GM21717 (cell line): ENCODE measurements around the gene FAF1.

ENCODE experiments used
- ATAC-seq: cut with Tn5 transposase; IDR thresholded peaks from one replicate; pipeline ENCODE4 v1.9.1; 2021; ENCODE audit warnings: mild to moderate bottlenecking, moderate library complexity; ENCODE audit not compliant: unreplicated experiment

The FAF1 gene

GRCh38 chr1:50422946-50423669 is 537.0 kb downstream of the FAF1 start, which contains the start of gene DMRTA2:
Gene DMRTA2 (minus strand): TSS chr1:50423443. CDS start chr1:50421536, 1,907 bp downstream.
- no peak for ATAC-seq

DNA sequence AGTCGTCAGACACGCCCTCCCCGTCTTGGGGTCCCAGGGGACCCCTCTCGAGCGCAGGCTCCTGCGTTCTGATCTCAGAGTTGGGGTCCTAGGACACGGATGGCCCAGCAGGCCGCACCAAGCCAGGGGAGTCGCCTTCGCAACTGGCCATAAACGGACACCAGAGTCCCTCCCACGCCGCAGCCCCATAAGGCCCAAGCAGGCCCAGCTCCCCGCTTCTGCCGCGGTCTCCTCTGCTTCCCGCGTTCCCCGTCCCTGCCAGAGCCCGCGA is 537.5 kb downstream of the FAF1 start:
- no peak for ATAC-seq

- ATAC-seq, result no peak
Observed at GRCh38 chr1:50421768-50422674, 538.0 kb downstream of the FAF1 start.

- ATAC-seq, result no peak
Observed at GRCh38 chr1:50421366-50421748, 538.7 kb downstream of the FAF1 start.

DNA sequence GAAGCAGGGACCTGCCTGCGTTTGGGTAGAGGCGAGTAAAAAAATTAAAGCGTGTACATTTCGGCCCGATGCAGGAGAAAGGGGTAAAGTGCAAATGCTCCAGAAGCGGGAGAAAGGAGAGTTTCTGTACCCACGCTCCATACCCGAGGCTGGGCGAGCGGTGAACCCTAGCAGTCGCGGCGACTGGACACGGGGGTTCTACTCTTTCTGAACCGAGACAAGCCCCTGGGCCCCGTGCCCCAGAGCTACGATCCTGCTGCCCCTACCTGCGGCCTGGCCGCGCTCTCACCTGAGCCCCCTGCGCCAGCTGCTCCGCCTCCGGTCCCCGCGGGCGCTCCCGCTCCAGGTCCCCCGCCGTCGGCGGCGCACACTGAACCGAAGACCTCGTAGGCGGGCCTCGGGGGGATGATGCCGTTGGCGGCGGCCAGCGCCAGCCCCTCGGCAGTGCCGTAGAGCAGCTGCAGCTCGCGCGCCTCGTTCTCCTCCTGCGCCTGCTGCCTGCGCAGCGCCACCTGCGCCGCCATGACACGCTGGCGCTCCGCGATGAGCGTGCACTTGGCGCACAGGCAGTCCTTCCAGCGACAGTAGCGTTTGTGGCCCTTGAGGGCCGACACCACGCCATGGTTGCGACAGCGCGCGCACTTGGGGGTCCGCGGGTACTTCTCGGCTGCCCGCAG is 539.2 kb downstream of the FAF1 start:
- no peak for ATAC-seq

DNA sequence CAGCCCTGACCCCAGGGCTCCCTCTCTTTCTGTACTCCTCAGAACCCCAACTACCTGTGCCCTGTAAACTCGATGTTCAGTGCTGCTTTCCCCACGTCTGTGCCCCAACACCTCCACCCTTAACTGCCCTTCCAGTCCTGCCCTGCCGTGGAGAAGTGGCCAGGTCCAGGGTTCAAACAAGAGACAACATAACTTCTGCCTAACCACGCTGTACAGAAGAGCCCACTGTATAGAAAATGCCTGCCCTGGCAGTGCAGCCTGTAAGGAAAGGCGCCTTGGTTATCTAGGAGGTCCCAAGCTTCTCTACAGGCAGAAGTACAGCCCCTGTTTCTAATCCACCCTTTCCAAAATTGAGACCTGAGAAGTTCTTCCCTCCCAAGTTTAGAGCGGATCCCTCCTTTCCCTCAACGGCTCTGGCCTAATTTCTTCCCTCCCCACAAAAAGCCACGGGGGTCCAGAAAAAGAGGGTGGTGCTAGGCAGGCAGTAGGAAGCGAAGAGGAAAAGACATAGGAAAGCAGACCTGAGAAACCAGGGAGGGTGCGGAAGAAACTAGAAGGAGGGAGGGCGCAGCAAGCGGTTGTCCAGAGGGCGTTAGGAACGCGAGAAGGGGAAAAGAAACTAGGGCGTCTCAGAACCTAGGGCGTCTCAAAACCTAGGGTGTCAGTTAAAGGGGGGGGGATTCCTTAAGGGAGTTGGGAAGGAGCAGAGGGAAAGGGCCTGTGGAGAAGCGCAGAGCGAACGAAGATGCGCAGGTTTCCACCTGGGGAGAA is 540.0 kb downstream of the FAF1 start:
- no peak for ATAC-seq

- no peak for ATAC-seq
Observed at GRCh38 chr1:50419192-50419906, 540.7 kb downstream of the FAF1 start.

DNA sequence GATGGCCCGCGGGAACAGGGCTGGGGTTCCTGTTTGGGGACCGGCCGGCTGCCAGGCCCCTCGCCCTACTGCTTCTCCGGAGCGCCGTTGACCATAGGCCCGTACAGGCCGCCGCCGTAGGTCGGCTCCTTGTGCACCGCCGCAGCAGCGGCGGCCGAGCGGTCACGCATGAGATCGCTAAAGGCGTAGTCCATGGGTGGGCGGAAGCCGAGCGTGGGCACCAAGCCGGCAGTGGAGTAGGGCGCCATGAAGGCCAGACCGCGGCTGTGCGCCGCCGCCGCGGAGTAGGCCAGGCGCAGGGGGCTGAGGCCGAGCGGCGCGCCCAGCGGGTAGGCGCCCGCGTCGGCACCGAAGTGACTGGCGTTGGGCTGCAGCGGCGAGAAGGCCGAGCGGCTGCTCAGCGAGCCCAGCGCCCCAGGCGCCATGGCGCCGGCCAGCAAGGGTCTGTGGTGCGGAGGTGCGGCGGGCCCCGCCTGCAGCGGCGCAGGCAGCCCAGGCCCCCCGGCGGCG is 541.4 kb downstream of the FAF1 start:
- ATAC-seq, result no peak

DNA sequence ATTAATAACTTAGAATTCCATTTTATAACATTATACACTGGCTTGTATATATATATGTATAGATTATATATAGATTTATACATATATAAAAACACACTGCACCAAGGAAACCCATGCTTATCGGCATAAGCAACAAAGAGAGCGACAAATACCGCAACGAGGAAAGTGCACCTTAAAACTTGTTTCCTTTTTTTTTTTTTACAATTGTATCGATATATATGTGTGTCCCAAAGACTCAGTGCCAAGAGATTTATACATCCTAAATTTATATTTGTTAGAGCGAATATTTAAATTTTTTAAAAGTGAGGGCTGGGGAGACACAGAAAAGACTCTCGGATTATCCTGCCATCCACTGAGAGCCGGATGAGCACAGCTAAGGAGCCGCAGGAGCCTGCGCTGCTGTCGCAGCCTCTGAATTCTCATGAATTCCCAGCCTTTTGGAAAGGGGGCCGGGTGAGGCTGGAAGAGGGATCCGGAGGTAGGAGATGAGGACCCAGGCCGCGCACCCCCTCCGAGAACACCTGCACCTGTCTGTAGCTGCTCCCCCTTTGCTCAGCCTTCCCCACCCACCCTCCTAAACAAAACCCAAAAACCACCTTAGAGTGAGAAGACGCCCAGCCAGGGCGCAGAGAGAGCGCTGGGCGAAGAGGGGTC is 542.0 kb downstream of the FAF1 start:
- no peak for ATAC-seq

- ATAC-seq, result no peak
Observed at GRCh38 chr1:50417507-50417906, 542.6 kb downstream of the FAF1 start.

GRCh38 chr1:50416553-50417453 is 543.3 kb downstream of the FAF1 start:
- no peak for ATAC-seq

GRCh38 chr1:50416150-50416527 is 543.9 kb downstream of the FAF1 start:
- no peak for ATAC-seq

- ATAC-seq, result no peak
Observed at GRCh38 chr1:50415235-50416149, 544.6 kb downstream of the FAF1 start.

DNA sequence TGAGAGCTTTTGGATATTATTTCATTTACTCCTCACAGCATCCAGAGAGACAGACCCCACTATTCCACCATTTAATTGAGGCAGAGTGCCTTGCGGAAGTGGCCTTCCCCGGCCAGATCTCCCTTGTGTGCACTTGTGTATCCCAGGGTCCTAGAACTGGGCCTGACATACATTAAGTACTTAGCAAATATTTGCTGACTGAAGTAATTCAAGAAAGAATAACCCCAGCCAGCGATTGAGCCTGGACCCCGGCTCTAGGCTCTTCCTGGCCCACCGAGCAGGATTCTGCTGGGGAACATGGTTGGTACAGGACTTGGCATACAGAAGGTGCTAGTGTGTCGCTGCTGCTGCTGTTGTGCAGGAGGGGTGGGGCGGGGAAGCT is 545.2 kb downstream of the FAF1 start:
- no peak for ATAC-seq

GRCh38 chr1:50412813-50413476 is 547.1 kb downstream of the FAF1 start:
- ATAC-seq, result no peak

DNA sequence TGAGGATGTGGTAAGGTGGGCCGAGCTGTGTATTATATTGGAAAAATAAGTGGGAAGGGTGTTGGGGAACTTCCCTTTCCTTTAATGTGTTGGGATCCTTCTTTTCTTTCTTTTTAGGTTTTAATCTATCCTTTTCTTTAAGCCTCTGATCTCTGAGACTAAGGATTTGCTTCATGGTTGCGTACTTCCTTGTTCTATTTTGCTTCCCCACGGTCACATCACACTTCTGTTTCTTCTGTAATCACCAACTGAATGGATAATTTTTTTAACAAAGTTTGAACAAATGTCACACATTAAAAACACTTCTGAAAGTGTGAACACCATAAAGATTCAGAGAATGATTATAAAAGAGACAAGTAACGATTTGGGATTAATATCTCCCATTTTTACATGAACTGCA is 554.3 kb downstream of the FAF1 start:
- no peak for ATAC-seq

DNA sequence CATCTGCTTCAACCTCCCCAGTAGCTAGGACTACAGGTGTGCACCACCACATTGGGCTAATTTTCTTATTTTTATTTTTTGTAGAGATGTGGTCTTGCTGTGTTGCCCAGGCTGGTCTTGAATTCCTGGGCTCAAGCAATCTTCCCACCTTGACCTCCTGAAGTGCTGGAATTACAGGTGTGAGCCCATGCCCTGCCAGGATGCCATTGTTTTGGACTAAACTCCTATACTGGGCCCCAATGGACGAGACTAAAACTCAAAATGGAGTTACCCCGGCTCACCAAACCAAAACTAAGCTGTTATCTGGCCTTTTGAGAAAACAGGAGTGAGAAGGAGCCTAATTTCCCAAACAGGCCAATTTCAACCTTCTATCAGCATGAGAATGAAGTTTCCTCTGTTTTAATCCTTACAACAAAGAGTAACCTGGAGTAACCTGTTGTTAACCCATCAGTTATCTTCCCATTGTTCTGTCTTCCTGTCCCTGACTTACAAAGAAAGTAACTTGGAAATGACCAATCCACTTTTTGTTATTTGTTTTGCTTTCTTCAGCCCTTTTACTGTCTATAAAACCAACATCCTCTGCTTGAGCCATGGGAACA is 566.4 kb downstream of the FAF1 start:
- no peak for ATAC-seq
